ENCODE results near the gene XRN1.
A peak's percentile ranks its signal among the peaks of the same experiment; 100 is the strongest.

XRN1 gene

GRCh38 chr3:142272200-142272891, 175.5 kb downstream of the XRN1 start:
- DNase-seq (ENCODE audit: low read depth): peak; percentile 19

GRCh38 chr3:142270407-142270806, 177.4 kb downstream of the XRN1 start:
- peak; percentile 32 for DNase-seq (ENCODE audit: low read depth)

- DNase-seq (ENCODE audit: low read depth): peak; percentile 13
Observed at GRCh38 chr3:142269767-142270166, 178.1 kb downstream of the XRN1 start.

DNA sequence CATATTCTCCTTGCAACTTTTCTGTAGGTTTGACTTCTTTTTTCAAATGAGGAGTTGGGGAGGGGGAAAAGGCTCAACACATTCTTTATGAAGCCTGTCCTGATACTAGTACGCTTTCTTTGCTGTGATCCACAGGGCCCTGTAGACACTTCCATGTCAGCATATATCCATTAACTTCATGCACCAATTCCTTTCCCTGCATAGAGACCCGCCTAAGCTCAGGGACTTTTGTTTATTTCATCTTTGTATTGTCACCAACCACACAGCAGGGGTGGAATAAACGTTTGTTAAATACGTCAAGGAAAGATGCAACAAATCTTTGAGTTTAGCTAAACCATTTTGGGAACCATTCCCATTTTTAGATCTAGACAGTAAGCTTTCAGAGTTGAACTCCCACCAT, 179.4 kb downstream of the XRN1 start:
- DNase-seq (ENCODE audit: low read depth): no peak

- no peak for DNase-seq (ENCODE audit: low read depth)
Observed at GRCh38 chr3:142267269-142267668, 180.6 kb downstream of the XRN1 start.

- no peak for DNase-seq (ENCODE audit: low read depth)
Observed at GRCh38 chr3:142263112-142263511, 184.7 kb downstream of the XRN1 start.

GRCh38 chr3:142259359-142259758, 188.5 kb downstream of the XRN1 start:
- DNase-seq (ENCODE audit: low read depth): no peak

DNA sequence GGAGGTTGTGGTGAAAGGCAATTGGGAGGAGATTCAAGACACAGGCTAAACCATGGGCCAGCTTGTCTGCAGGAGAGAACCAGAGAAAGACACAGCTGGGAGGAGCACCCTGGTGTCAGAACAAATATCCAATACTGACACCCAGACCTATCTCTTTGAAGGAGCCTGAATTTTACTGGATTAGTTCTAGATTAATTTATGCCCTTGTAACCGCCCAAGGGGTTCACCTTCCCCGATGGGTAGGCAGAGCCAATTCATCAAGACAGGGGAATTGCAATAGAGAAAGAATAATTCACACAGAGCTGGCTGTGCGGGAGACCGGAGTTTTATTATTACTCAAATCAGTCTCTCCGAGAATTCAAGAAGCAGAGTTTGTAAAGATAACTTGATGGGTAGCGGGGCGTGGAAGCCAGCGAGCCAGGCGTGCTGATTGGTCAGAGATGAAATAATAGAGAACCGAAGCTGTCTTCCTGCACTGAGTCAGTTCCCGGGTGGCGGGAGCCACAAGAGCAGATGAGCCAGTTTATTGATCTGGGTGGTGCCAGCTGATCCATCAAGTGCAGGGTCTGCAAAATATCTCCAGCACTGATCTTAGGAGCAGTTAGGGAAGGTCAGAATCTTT, 191.0 kb downstream of the XRN1 start:
- no peak for DNase-seq (ENCODE audit: low read depth)
